SK-N-SH (cell line): Measurements from ENCODE around the gene KNDC1.

ENCODE experiments used
- CHD2 ChIP-seq: fragments of 150-350 bp; IDR thresholded peaks from 2 replicates; pipeline ENCODE4 v1.6.1; 2018; ENCODE audit warnings: low read length; ENCODE audit not compliant: partially characterized antibody
- FOXJ3 ChIP-seq: sonication (generic); formaldehyde crosslinking; IDR thresholded peaks from 2 replicates; pipeline ENCODE4 v1.5.1; 2020; ENCODE audit warnings: mild to moderate bottlenecking, missing genetic modification reagents
- RFX5 ChIP-seq: IDR thresholded peaks from 2 replicates; pipeline ENCODE4 v1.6.1; 2012; ENCODE audit warnings: mild to moderate bottlenecking, improper control_type of control experiment, low read length
- YY1 ChIP-seq: IDR thresholded peaks from 2 replicates; pipeline ENCODE4 v1.4.0; 2012; ENCODE audit warnings: low read depth, mild to moderate bottlenecking
- TF ChIP-seq, protein P1 (sequence below): fragments of 200-600 bp; sonication (generic); IDR thresholded peaks from 2 replicates; pipeline ENCODE4 v1.6.1; 2017; ENCODE audit warnings: antibody characterized with exemption, mild to moderate bottlenecking, moderate library complexity
- TF ChIP-seq, protein P2 (sequence below): IDR thresholded peaks from 2 replicates; pipeline ENCODE4 v1.6.1; 2012; ENCODE audit warnings: mild to moderate bottlenecking, low read depth, low read length, moderate library complexity

DNA sequence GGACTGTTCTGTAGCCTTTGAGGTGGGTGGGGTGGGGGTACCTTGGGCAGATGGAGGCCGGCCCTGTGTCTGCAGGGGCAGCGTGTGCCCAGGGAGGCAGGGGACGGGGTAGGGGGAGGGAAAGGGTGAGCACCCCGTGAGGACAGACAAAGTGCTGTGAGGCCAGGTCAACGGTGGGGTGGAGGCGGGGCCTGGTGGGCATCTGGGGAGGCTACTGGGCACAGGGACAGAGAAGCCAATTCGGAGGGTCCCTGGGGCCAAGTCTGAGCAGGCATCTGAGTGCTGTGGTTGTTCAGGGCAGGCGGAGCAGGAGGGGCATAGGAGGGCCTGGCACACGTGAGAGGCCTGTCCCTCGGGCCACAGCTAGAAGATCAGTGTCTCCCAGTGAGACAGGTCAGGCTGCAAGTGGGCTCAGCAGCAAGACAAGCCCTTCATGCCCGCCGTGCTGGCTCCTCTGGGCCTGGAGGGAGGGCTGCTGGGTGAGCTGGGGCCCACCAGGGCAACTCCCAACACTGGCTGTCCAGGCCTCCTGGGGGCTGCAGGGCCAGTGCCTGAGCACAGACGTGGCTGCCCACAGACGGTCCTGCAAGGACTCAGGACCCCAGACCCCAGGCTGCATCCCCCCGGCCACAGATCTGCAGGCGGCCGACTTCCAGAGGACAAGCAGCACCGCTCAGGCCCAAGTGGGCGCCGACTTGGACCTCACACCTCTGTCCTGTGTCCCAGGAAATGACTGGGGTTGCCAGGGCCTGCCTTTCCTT is 26.4 kb upstream of the KNDC1 start:
- TF ChIP-seq, protein P1, sequence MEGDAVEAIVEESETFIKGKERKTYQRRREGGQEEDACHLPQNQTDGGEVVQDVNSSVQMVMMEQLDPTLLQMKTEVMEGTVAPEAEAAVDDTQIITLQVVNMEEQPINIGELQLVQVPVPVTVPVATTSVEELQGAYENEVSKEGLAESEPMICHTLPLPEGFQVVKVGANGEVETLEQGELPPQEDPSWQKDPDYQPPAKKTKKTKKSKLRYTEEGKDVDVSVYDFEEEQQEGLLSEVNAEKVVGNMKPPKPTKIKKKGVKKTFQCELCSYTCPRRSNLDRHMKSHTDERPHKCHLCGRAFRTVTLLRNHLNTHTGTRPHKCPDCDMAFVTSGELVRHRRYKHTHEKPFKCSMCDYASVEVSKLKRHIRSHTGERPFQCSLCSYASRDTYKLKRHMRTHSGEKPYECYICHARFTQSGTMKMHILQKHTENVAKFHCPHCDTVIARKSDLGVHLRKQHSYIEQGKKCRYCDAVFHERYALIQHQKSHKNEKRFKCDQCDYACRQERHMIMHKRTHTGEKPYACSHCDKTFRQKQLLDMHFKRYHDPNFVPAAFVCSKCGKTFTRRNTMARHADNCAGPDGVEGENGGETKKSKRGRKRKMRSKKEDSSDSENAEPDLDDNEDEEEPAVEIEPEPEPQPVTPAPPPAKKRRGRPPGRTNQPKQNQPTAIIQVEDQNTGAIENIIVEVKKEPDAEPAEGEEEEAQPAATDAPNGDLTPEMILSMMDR = no peak
- no peak for TF ChIP-seq FOXJ3 (CRISPR knock-in tag)
- TF ChIP-seq CHD2 = no peak
- TF ChIP-seq YY1 = no peak
- TF ChIP-seq, protein P2, sequence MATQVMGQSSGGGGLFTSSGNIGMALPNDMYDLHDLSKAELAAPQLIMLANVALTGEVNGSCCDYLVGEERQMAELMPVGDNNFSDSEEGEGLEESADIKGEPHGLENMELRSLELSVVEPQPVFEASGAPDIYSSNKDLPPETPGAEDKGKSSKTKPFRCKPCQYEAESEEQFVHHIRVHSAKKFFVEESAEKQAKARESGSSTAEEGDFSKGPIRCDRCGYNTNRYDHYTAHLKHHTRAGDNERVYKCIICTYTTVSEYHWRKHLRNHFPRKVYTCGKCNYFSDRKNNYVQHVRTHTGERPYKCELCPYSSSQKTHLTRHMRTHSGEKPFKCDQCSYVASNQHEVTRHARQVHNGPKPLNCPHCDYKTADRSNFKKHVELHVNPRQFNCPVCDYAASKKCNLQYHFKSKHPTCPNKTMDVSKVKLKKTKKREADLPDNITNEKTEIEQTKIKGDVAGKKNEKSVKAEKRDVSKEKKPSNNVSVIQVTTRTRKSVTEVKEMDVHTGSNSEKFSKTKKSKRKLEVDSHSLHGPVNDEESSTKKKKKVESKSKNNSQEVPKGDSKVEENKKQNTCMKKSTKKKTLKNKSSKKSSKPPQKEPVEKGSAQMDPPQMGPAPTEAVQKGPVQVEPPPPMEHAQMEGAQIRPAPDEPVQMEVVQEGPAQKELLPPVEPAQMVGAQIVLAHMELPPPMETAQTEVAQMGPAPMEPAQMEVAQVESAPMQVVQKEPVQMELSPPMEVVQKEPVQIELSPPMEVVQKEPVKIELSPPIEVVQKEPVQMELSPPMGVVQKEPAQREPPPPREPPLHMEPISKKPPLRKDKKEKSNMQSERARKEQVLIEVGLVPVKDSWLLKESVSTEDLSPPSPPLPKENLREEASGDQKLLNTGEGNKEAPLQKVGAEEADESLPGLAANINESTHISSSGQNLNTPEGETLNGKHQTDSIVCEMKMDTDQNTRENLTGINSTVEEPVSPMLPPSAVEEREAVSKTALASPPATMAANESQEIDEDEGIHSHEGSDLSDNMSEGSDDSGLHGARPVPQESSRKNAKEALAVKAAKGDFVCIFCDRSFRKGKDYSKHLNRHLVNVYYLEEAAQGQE = no peak
- no peak for TF ChIP-seq RFX5
